ENCODE measurements around the gene METTL25. TPM values are rescaled to one million over a fixed set of nuclear protein-coding genes. Genes with fewer than 3 reads are reported as not detected.

The METTL25 gene
- total RNA-seq, 4 donors from 2014 or later: 10.2 to 20.0 (median 14.4) TPM

DNA sequence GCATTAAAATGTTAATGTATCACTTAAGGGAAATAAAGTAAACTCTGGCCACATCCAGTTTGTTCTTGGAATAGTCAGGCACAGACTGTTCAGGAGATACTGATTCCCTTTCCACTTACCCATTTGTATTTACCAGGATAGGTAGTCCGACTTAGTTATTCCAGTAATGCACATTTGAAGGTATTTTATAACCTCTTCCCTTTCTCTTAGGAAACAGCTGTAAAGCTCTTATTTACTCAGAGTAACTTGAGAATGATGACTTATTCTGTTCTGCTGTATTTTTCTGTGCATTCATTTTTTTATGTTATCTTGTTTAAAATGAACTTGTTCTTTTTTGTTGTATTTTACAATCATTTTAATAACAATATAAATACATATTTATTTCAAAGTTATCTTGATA lies 78.0 kb downstream of the METTL25 start:
- DNase-seq (ENCODE audit: low spot score) (no peak), ATAC-seq (ENCODE audit: low FRiP score) (no peak)
- TF ChIP-seq CTCF (IDR thresholded peaks at IDR 0.05): no peak

GRCh38 chr12:82437744-82438143 lies 79.4 kb downstream of the METTL25 start:
- ATAC-seq (ENCODE audit: low FRiP score) (no peak), DNase-seq (ENCODE audit: low spot score) (no peak)
- TF ChIP-seq CTCF (IDR thresholded peaks at IDR 0.05): no peak

DNA sequence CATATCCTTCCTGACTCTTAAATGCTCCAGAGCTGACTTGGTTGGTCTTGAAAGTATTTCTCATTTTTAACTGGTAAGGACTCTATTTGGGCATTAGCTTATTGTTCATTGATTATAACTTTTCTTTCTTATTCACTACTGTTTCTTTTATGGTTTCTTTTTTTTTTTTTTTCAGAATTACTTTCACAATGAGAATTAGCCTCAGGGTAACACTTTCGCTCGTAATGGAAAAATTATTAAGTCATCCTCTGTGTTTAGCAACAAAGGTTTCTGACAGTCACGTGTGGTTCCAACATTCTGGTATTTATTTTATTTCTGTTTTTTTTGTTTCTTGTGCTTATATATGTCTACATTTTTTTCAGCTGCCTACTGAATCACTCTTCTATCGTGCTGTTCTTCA lies 80.0 kb downstream of the METTL25 start:
- no peak for ATAC-seq (ENCODE audit: low FRiP score)
- DNase-seq (ENCODE audit: low spot score): no peak
- no peak for TF ChIP-seq CTCF (IDR thresholded peaks at IDR 0.05)

- DNase-seq (ENCODE audit: low spot score) (no peak), ATAC-seq (ENCODE audit: low FRiP score) (no peak)
- TF ChIP-seq CTCF (IDR thresholded peaks at IDR 0.05): no peak
Measured at GRCh38 chr12:82440885-82441284, 82.6 kb downstream of the METTL25 start.

DNA sequence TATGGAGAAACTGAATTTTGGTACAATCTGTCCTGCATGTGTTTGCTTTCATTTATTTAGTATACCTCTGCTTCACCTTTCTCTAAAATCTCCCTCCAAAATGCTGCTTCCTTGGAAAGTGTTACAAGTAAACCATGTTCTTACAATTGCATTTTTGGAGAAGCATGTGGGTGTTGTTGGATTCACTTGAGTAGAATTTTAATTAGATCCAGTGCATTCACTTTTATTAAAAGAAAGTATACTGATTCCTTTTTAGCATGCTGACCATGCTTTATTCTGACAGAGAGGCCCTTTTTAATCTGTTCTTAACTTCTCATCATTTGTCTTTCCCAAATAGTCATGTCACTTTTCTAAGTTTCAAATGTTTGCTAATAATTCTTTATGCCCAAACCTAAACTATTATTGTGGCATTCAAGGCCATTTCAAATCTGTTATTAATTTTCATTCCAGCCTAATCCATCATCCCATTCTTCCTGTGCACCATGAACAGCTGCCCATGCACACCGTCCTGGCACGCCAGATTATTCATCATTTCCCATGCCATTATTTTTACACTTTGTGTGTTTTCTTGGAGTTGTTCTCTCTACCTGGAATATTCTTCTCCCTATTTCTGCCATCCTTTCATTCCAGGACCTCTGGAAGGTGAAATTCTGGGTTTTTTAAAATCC lies 90.7 kb downstream of the METTL25 start:
- no peak for ATAC-seq (ENCODE audit: low FRiP score)

GRCh38 chr12:82456633-82457032 lies 98.3 kb downstream of the METTL25 start:
- ATAC-seq (ENCODE audit: low FRiP score) (no peak), DNase-seq (ENCODE audit: low spot score) (no peak)
- no peak for TF ChIP-seq CTCF (IDR thresholded peaks at IDR 0.05)

More for the DNA sequence above, 90.7 kb downstream of the METTL25 start:
- TF ChIP-seq CTCF (IDR thresholded peaks at IDR 0.05): no peak
- DNase-seq (ENCODE audit: low spot score): no peak

DNA sequence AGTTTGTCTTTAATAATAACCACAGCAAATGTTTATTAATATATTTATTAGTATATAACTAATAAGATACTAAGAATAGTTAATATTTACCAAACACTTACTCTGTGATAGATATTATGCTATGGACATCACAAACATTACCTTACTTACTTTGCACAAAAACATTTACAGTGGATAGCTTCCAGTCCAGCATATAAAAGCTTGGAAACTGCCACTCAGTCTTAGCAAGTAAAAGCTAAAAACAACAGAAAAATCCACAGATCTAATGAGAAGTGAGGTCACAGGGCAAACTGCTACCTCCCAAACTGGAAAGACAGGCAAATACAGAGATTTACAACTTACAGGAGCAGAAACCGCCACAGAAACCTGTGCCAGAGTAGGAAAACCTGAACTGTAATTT lies 99.8 kb downstream of the METTL25 start:
- DNase-seq (ENCODE audit: low spot score): no peak
- no peak for TF ChIP-seq CTCF (IDR thresholded peaks at IDR 0.05)
- ATAC-seq (ENCODE audit: low FRiP score): no peak

All from omental fat pad (tissue), 4 donors.